HL-60/S4 treated with phorbol 12-myristate 13-acetate at 8.2 ng/mL for 4 days and 3 days (cell line): ENCODE results near the gene LMO3.

Source experiments
- in situ Hi-C: fragments of 300-500 bp; cut with MboI; formaldehyde crosslinking; loops from 2 replicates; pipeline ENCODE4 v1.15.0; 2022; ENCODE audit warnings: low sequenced_read_pairs

The LMO3 gene

DNA sequence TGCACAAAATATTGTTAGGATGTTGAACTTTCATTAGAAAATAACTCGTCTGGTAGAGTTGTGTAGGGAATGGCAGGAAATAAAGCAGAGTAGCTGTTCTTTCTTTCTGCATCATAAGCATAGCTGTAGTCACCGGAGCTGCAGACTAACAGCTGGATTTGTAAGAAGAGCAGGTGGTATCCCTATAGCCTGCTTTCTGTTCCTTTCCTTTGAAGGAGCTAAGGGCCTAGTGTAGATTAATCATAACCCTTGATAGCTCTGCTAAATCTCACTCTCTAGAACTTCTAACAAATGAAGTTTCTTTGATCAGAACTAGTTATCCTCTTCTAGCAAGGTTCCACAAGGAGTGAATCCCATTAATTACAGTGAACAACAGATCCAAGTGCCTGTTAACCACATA lies 3.5 kb downstream of the LMO3 start:
- in situ Hi-C loops, result no loop called here

- in situ Hi-C loops, result no loop called here
Observed at GRCh38 chr12:16600525-16600924, 5.4 kb downstream of the LMO3 start.

DNA sequence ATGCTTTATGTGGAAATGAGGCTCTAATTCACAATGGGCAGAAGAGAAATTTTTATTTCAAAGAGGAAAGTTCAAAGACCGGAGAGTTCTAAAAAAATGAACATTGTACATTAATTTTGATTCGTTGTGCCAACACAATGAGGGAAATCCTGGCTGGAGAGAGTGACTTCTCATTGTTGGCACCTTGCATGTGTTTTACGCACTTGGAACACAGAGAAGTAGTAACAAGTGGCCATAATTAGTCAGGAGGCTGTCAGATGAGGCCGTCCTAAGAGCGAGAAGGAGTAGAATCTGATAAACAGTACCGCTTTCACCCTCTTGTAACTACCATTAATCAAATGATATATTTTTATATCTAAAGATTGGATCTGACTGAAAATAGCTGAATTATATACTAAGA lies 6.9 kb downstream of the LMO3 start:
- in situ Hi-C loops, result no loop called here

GRCh38 chr12:16594797-16595196 lies 11.2 kb downstream of the LMO3 start:
- in situ Hi-C loops, result no loop called here

DNA sequence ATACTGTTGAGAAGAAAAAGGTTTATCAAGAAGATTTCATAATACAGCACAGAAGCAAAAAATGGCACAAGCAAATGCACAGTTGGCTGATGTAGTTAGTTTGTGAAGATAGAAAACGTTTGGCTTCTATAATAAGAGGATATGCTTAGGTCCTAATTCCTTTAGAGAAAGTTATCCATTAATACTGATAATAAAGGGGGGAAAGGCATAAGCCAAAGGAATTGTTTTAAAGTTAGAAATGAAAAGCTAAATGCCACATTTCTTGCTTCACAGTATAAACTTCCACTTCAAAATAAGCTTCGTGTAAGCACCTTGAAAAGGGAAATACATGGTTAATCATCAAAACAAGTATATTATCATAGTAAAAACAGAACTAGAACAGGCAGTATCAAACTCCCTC lies 12.4 kb downstream of the LMO3 start:
- in situ Hi-C loops, result no loop called here

DNA sequence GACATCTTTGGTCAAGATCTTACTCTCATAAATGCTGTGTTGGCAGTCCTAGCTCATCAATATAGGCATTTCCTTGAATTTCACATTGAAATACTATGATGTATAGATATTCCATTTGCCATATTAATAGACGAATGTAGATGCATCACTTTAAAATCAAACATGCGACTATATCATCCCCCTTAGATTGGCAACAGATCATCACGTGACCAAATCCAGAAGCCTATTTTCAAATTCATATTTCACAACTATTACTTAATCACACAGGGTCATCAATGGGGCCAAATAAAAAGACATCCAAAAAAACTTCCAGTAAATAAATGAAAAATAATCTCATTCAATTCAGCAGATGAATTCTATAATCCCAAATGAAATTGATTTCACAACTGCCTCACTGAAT lies 15.3 kb downstream of the LMO3 start:
- in situ Hi-C loops, result no loop called here

GRCh38 chr12:16588812-16589211 lies 17.1 kb downstream of the LMO3 start:
- in situ Hi-C loops, result no loop called here

- in situ Hi-C loops, result no loop called here
Observed at GRCh38 chr12:16587514-16587913, 18.4 kb downstream of the LMO3 start.

- in situ Hi-C loops, result no loop called here
Observed at GRCh38 chr12:16587110-16587453, 18.9 kb downstream of the LMO3 start.

DNA sequence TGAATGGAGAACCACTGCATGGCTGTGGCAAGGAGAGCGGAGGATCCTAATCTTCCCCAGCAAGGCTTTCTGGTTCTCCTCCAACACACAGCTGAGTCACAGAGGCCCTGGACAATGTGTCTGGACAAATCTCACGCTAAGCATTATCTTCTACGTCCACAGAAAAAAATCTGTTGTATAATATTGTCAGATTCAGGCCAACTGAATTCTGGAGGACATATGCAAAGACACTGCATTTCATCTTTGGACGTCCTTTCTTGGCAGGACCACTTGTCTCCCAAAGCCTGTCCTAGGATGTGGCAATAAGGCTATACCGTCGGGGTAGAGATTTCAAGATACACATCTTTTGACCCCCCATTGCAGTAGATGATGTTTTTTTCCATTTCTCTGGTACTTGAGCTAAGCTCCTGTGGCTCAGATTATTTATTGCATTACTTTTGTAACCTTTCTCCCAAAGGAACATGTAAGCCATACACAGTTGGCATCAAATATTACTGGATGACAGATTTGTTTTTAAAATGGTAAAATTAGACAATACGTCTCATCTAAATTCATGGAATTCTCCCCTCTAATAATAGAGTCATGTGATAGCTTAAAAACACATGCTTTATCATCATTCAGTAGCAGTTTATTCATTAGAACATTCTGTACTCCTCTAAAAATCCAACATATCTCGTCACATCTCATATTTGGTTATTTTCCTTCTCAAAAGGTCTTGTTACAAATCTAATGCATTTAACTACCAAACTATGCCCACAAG lies 19.4 kb downstream of the LMO3 start:
- in situ Hi-C loops, result no loop called here

DNA sequence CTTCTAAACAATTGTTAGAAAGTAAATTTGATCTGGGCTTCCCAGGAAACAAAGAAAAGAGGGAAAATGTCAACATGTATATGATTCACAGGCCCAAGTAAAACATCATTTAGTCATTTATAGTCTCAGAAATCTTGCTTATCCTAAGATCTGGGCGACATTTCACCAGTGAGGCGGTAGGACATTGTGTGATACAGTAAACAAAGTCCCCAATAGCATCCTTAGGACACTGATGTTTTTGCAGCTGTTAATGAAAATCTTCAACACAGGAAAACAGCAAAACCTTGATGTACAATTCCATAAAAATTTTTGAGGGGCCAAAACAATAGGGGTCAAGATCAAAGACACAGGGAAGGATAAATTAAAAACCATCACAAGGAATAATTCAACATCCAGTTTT lies 20.2 kb downstream of the LMO3 start:
- in situ Hi-C loops, result no loop called here

DNA sequence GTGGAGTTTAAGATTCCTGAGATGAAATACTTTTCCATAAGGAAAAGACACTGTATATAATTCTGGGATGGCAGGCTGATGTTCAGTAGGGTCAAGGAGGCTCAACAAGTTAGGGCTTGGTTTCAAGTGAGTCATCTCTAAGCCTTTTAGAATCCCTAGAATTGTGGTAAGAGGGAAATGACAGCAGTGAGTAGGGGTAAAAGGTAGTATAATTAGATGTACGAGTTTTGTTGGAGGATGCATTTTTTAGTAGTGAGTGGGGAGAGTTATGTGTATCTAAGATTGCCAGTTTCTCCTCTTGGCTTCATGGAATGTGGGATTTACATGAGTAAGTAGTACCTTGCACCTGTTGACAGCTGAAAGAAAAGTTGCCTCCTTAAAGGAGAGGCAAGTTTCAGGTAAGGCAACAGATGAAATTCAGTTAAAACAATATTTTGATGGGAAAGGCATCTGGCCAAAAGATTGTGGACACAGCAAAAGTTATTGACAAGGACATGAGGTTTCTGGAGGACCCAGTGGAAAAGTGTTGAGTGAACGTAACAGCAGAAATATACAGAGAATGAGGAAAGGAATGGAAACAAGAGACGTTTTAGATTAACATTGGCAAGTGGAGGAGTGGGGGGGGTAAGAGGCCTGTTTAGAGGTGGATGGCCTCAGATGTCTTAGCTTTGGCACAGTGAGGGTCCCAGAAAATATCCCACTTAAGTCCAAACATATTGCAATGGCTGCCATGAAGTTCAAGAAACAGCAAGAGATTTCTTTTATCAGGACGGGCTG lies 21.8 kb downstream of the LMO3 start:
- in situ Hi-C loops, result no loop called here

- in situ Hi-C loops, result no loop called here
Observed at GRCh38 chr12:16581416-16581815, 24.5 kb downstream of the LMO3 start.

GRCh38 chr12:16579041-16579440 lies 26.9 kb downstream of the LMO3 start:
- in situ Hi-C loops, result no loop called here

DNA sequence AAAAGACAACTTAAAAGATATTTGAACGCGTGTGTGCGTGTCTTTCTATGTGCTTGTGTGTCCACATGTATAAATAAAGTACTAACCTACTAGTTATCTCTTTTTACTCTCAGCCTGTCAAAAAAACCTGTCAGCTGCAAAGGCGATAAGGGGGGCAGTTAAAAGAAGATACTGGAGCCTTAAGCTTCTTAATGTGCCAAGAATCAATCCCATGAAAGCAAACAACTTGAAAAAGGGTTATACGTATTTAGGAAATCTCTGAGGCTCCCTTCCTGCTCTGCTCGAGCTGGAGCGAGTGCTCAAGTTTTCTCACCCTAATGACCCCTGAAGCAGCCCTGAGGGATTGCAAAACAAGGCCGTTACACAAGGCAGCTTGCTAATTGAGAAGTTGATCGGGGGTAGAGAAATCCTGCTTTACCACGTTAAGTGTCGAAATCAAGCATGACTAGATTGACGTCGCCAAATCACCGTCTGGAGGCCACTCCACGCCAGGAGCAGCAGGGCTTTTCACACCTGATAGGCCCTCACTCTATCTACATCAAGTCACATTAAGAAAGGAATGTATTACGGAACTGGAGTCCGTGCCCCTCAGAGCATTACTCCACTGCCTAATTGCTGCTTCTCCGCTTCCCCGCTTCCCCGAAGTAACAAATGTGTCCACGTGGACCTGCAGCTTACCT lies 32.4 kb downstream of the LMO3 start:
- in situ Hi-C loops, result no loop called here

DNA sequence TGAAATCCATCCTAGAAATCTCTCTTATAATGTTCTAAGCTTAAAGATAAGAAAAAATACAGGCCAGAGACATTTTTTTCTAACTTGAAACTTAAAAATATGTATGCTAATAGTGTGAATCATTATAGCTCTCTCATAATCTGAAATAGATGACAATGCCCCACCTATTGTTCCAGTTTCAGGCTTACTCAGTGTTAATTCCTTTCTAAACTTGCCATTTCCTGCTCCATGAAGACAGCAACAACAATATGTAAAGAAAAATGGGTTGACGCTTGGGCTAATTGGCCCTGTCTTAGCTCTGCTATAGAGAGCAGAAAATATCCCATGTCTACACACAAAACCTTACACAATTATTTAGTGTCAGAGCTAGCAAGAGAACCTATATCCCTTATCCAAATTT lies 37.1 kb downstream of the LMO3 start:
- in situ Hi-C loops, result no loop called here

GRCh38 chr12:16564675-16565074 lies 41.3 kb downstream of the LMO3 start:
- in situ Hi-C loops, result no loop called here

DNA sequence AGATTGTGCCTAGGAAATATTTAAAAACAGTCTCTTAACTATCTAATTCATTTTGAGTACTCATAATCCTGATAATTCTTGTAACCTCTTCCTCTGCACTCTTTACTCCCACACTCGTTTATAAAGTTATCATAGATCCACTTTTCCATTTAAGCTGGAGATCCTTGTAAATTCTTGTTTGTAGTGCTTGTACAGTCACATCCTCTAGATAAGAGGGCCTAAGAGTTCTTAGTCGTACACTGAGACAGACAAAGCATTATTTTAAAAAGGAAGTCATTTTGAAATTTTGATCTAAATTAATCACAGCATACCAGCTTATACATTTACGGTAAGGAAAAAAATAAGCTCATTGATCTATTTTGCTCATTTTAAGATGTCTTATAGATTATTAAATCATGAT lies 42.5 kb downstream of the LMO3 start:
- in situ Hi-C loops, result no loop called here

- in situ Hi-C loops, result no loop called here
Observed at GRCh38 chr12:16562921-16563320, 43.0 kb downstream of the LMO3 start.

- in situ Hi-C loops, result no loop called here
Observed at GRCh38 chr12:16562435-16562834, 43.5 kb downstream of the LMO3 start.

DNA sequence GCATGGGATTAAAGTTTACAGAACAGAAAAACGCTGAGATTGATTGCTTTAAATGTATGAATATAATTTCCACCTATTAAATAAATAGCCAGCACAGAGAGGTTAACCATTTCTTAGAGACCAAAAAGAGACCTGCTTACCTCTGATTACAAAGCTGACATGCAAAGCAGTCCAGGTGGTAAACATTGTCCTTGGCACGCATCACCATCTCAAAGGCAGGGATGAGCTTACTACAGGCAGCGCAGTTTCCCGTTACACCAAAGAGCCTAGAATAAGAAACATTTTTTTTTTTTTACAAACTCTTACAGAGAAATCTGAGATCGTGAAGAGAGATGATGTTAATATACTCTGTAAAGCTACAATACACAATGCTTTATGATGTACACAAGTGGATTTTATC lies 45.7 kb downstream of the LMO3 start:
- in situ Hi-C loops, result no loop called here

- in situ Hi-C loops, result no loop called here
Observed at GRCh38 chr12:16555630-16556029, 50.3 kb downstream of the LMO3 start.
